Measurements from ENCODE around the gene SREK1.

DNA sequence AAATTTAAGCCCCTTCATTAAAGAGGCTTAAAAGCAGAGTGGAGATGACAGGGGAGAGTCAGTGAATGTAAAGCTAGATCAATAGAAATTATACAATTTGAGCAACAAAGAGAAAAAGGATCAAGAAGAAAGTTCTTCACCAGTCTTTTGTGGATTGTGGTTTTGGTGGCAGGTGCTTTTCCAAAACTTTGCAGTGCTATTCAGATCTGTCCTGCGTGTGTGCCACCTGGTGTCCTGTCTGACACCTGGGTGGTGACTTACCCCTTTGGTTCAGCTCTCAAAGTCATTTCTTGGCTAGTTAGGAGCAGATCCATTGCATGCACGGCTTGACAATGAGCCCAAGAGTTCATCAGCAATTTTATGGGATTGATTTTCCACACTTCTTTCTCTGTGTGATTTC lies 69.4 kb downstream of the SREK1 start:
- TF ChIP-seq, protein P1, sequence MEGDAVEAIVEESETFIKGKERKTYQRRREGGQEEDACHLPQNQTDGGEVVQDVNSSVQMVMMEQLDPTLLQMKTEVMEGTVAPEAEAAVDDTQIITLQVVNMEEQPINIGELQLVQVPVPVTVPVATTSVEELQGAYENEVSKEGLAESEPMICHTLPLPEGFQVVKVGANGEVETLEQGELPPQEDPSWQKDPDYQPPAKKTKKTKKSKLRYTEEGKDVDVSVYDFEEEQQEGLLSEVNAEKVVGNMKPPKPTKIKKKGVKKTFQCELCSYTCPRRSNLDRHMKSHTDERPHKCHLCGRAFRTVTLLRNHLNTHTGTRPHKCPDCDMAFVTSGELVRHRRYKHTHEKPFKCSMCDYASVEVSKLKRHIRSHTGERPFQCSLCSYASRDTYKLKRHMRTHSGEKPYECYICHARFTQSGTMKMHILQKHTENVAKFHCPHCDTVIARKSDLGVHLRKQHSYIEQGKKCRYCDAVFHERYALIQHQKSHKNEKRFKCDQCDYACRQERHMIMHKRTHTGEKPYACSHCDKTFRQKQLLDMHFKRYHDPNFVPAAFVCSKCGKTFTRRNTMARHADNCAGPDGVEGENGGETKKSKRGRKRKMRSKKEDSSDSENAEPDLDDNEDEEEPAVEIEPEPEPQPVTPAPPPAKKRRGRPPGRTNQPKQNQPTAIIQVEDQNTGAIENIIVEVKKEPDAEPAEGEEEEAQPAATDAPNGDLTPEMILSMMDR (optimal IDR thresholded peaks at IDR 0.05 in 1 of 3, IDR thresholded peaks at IDR 0.05 in 1 of 3, conservative IDR thresholded peaks at IDR 0.05 in 1 of 3; ENCODE audit: extremely low read depth in 1 of 3, insufficient read depth in 2 of 3, low read length in 3 of 3) = no peak
- no peak for TF ChIP-seq EZH2 (IDR thresholded peaks at IDR 0.05; ENCODE audit: low read length)

All from keratinocyte (primary cell).